Superior temporal gyrus (tissue), 1 donor: ENCODE results near the gene GALNT8.
"Not testable (repeated sequence)": the region's sequence is repeated elsewhere in the genome, so short reads cannot be mapped to it uniquely, and the experiment has no call there.

Experiments
- DNase-seq: peaks from one replicate; pipeline ENCODE4 v3.0.0-alpha.2; 2016; ENCODE audit errors: extremely low spot score

GALNT8 gene

GRCh38 chr12:4743046-4743445 lies 22.8 kb downstream of the GALNT8 start:
- no peak for DNase-seq

- no peak for DNase-seq
Observed at GRCh38 chr12:4744709-4745108, 24.5 kb downstream of the GALNT8 start.

- no peak for DNase-seq
Observed at GRCh38 chr12:4745249-4745648, 25.0 kb downstream of the GALNT8 start.

GRCh38 chr12:4751654-4752053 lies 31.5 kb downstream of the GALNT8 start:
- DNase-seq = not testable (repeated sequence)

- no peak for DNase-seq
Observed at GRCh38 chr12:4762773-4763172, 42.6 kb downstream of the GALNT8 start.

GRCh38 chr12:4763549-4763948 lies 43.3 kb downstream of the GALNT8 start:
- DNase-seq = no peak

- DNase-seq = no peak
Observed at GRCh38 chr12:4766445-4766844, 46.2 kb downstream of the GALNT8 start.

- DNase-seq = no peak
Observed at GRCh38 chr12:4767186-4767585, 47.0 kb downstream of the GALNT8 start.

GRCh38 chr12:4768341-4768740 lies 48.1 kb downstream of the GALNT8 start:
- no peak for DNase-seq

GRCh38 chr12:4769073-4769472 lies 48.9 kb downstream of the GALNT8 start:
- DNase-seq = no peak

- no peak for DNase-seq
Observed at GRCh38 chr12:4771172-4771959, 51.2 kb downstream of the GALNT8 start.

GRCh38 chr12:4771960-4772566 lies 51.9 kb downstream of the GALNT8 start:
- DNase-seq = no peak

GRCh38 chr12:4775936-4776335 lies 55.7 kb downstream of the GALNT8 start:
- no peak for DNase-seq

- DNase-seq = no peak
Observed at GRCh38 chr12:4779749-4780148, 59.5 kb downstream of the GALNT8 start.

GRCh38 chr12:4780641-4781611 lies 60.7 kb downstream of the GALNT8 start:
- DNase-seq = peak; percentile 33

GRCh38 chr12:4784404-4785054 lies 64.3 kb downstream of the GALNT8 start:
- DNase-seq = no peak

- no peak for DNase-seq
Observed at GRCh38 chr12:4786795-4787194, 66.6 kb downstream of the GALNT8 start.

GRCh38 chr12:4787965-4788364 lies 67.8 kb downstream of the GALNT8 start:
- DNase-seq = no peak

- no peak for DNase-seq
Observed at GRCh38 chr12:4789776-4790175, 69.6 kb downstream of the GALNT8 start.

- no peak for DNase-seq
Observed at GRCh38 chr12:4791497-4791896, 71.3 kb downstream of the GALNT8 start.

GRCh38 chr12:4794491-4794890 lies 74.3 kb downstream of the GALNT8 start:
- no peak for DNase-seq

- no peak for DNase-seq
Observed at GRCh38 chr12:4796216-4796615, 76.0 kb downstream of the GALNT8 start.
